MM.1S (cell line): ENCODE measurements around the gene MYOZ3.

Source experiments
- CTCF ChIP-seq: fragments of 300-600 bp; sonication (generic); IDR thresholded peaks from 2 replicates; pipeline ENCODE4 v1.5.1; 2016; ENCODE audit warnings: antibody characterized with exemption, low read length, mixed read lengths
- EZH2 ChIP-seq: fragments of 300-600 bp; sonication (generic); optimal IDR thresholded peaks from 2 replicates; pipeline ENCODE3; 2017; ENCODE audit warnings: low read depth, mild to moderate bottlenecking, antibody characterized with exemption, low read length, mixed read lengths
- EZH2phosphoT487 ChIP-seq: fragments of 300-600 bp; sonication (generic); IDR thresholded peaks from 2 replicates; pipeline ENCODE4 v1.6.1; 2018; ENCODE audit warnings: antibody characterized with exemption, low read length

DNA sequence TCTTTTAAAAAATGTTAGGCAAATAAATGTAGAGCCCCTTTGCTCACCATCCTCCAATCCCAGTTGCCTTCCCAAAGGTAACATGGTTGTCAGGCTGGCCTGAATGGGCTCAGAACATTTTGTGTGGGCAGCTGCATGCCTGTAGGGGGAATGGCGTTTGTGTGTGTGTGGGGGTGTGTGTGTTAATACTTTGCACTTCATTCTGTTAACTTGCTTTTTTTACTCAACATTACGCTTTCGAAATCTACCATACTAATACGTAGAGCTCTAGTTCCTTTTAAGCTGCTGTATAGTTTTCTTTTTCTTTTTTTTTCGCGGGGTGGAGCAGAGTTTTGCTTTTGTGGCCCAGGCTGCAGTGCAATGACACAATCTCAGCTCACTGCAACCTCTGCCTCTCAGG, 14.0 kb downstream of the MYOZ3 start:
- TF ChIP-seq CTCF (no peak), EZH2phosphoT487 (no peak), EZH2 (no peak)
